ENCODE data around the gene SH3TC1.

DNA sequence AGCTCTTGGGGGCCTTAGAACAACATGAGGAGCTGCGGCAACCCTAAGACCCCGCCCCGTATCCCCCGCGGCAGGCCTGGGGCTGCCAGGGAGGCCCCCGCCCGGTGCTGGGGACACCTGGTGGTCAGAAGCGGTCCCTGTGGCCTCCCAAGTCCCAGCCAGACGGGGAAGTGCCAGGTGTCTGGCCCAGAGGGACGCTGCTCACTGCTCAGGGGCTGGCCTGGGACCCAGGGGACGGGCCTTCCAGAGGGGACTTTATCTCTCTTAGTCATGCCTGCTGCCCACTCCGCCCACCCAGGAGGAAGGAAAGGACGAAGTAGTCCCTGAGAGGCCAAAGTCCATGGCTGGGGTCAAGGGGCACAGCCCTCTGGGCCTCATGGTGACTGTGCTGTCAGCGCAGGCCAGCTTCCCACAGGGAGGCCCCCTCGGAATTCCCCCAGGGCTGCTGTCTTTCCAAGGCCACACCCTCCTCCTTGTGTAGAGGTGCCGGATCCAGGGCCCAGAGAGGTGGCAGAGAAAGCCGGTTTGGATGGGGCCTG is 39.5 kb downstream of the SH3TC1 start:
- TF ChIP-seq, protein P1, sequence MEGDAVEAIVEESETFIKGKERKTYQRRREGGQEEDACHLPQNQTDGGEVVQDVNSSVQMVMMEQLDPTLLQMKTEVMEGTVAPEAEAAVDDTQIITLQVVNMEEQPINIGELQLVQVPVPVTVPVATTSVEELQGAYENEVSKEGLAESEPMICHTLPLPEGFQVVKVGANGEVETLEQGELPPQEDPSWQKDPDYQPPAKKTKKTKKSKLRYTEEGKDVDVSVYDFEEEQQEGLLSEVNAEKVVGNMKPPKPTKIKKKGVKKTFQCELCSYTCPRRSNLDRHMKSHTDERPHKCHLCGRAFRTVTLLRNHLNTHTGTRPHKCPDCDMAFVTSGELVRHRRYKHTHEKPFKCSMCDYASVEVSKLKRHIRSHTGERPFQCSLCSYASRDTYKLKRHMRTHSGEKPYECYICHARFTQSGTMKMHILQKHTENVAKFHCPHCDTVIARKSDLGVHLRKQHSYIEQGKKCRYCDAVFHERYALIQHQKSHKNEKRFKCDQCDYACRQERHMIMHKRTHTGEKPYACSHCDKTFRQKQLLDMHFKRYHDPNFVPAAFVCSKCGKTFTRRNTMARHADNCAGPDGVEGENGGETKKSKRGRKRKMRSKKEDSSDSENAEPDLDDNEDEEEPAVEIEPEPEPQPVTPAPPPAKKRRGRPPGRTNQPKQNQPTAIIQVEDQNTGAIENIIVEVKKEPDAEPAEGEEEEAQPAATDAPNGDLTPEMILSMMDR (IDR thresholded peaks at IDR 0.05; ENCODE audit: insufficient read depth, low read length): no peak
- TF ChIP-seq, protein P2, sequence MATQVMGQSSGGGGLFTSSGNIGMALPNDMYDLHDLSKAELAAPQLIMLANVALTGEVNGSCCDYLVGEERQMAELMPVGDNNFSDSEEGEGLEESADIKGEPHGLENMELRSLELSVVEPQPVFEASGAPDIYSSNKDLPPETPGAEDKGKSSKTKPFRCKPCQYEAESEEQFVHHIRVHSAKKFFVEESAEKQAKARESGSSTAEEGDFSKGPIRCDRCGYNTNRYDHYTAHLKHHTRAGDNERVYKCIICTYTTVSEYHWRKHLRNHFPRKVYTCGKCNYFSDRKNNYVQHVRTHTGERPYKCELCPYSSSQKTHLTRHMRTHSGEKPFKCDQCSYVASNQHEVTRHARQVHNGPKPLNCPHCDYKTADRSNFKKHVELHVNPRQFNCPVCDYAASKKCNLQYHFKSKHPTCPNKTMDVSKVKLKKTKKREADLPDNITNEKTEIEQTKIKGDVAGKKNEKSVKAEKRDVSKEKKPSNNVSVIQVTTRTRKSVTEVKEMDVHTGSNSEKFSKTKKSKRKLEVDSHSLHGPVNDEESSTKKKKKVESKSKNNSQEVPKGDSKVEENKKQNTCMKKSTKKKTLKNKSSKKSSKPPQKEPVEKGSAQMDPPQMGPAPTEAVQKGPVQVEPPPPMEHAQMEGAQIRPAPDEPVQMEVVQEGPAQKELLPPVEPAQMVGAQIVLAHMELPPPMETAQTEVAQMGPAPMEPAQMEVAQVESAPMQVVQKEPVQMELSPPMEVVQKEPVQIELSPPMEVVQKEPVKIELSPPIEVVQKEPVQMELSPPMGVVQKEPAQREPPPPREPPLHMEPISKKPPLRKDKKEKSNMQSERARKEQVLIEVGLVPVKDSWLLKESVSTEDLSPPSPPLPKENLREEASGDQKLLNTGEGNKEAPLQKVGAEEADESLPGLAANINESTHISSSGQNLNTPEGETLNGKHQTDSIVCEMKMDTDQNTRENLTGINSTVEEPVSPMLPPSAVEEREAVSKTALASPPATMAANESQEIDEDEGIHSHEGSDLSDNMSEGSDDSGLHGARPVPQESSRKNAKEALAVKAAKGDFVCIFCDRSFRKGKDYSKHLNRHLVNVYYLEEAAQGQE (IDR thresholded peaks at IDR 0.05; ENCODE audit: insufficient replicate concordance, low read depth): no peak
- TF ChIP-seq POLR2AphosphoS5 (IDR thresholded peaks at IDR 0.05; ENCODE audit: low read depth) (no peak), GABPA (IDR thresholded peaks at IDR 0.05; ENCODE audit: low read depth) (no peak)
